BJ (cell line): Measurements from ENCODE around the gene CRADD. TPM values are rescaled to one million over a fixed set of nuclear protein-coding genes. Genes with fewer than 3 reads are reported as not detected.

Experiments
- CTCF ChIA-PET: fragments of 350-600 bp; formaldehyde crosslinking; extraction: SDS; loops from one replicate; lab custom pipeline; 2021; ENCODE audit warnings: antibody characterized with exemption, inconsistent platforms; lab: Yijun Ruan, JAX
- POLR2A ChIA-PET: fragments of 300-600 bp; sonication (Branson Sonifier 250); formaldehyde crosslinking; extraction: SDS; loops from one replicate; lab custom pipeline; 2021; ENCODE audit warnings: antibody characterized with exemption; lab: Charles Lee
- DNase-seq: peaks from one replicate; pipeline ENCODE4 v3.0.0-alpha.2; 2011; ENCODE audit warnings: low read depth
- H3K27me3 ChIP-seq: 2 replicates; pipeline ENCODE4 v1.6.0; 2011; ENCODE audit warnings: low read length; ENCODE audit not compliant: control insufficient read depth, insufficient read depth
- H3K36me3 ChIP-seq: 2 replicates; pipeline ENCODE4 v1.5.1; 2011; ENCODE audit warnings: low read length; ENCODE audit not compliant: control insufficient read depth, insufficient read depth
- H3K4me3 ChIP-seq: 2 replicates; pipeline ENCODE4 v1.5.1; 2011; ENCODE audit warnings: low read depth, mild to moderate bottlenecking, control low read depth, low read length
- CTCF ChIP-seq: IDR thresholded peaks from 2 replicates; pipeline ENCODE4 v1.5.1; 2011; ENCODE audit warnings: low read depth, mild to moderate bottlenecking, control low read depth, inconsistent platforms, low read length, moderate library complexity; ENCODE audit not compliant: insufficient read depth
- polyA plus RNA-seq: library from polyadenylated mRNA; depleted of rRNA; stranded (reverse); fragments of >200 nt; gene quantifications from 2 replicates; pipeline ENCODE4 v1.2.3, GENCODE V29; 2011

The CRADD gene
- polyA plus RNA-seq, 1 experiment, result 16.6 TPM

- DNase-seq, result no peak
- H3K36me3 ChIP-seq, result no peaks in the 10 kb centered on the region
- TF ChIP-seq CTCF, result no peak
- ChIA-PET POLR2A (interaction anchor here (0.6 kb wide), 1 partner anchor 121 kb away, joined by 3 read pairs; no protein-coding TSS in a partner anchor), CTCF (interaction anchor here (0.7 to 2.0 kb wide), 2 partner anchors 126 to 404 kb away, joined by 3 to 4 read pairs; partner anchors contain the start of gene SOCS2)
- no peaks in the 10 kb centered on the region for H3K27me3 ChIP-seq
- H3K4me3 ChIP-seq, result no peak overlapping the region
These were observed 21.3 kb downstream of the CRADD start for GRCh38 chr12:93698307-93699092.

- CTCF ChIA-PET, result interaction anchor here (0.6 to 2.0 kb wide), 4 partner anchors 75 to 800 kb away, joined by 3 to 4 read pairs (median 3); partner anchors contain the start of gene SOCS2
These were observed 22.3 kb downstream of the CRADD start for GRCh38 chr12:93699271-93700145.

GRCh38 chr12:93702707-93703315 is 25.6 kb downstream of the CRADD start:
- POLR2A ChIA-PET, result no interaction called here
- no peak overlapping the region for H3K4me3 ChIP-seq
- TF ChIP-seq CTCF, result no peak
- DNase-seq, result no peak
- H3K27me3 ChIP-seq, result no peaks in the 10 kb centered on the region
- CTCF ChIA-PET, result no interaction called here
- H3K36me3 ChIP-seq, result no peaks in the 10 kb centered on the region

More at GRCh38 chr12:93699271-93700145, 22.3 kb downstream of the CRADD start:
- Histone ChIP-seq H3K27me3 (no peaks in the 10 kb centered on the region), H3K36me3 (no peaks in the 10 kb centered on the region), H3K4me3 (no peak overlapping the region)
- DNase-seq, result no peak
- POLR2A ChIA-PET, result interaction anchor here (0.6 kb wide), 1 partner anchor 122 kb away, joined by 3 read pairs; no protein-coding TSS in a partner anchor
- TF ChIP-seq CTCF, result no peak

- no peak overlapping the region for H3K4me3 ChIP-seq
- no peaks in the 10 kb centered on the region for H3K27me3 ChIP-seq
- no peak for TF ChIP-seq CTCF
- H3K36me3 ChIP-seq, result no peaks in the 10 kb centered on the region
- CTCF ChIA-PET, result no interaction called here
- no peak for DNase-seq
- POLR2A ChIA-PET, result no interaction called here
These were observed 26.9 kb downstream of the CRADD start for GRCh38 chr12:93704122-93704521.
